ENCODE results near the gene PRKCE.

GRCh38 chr2:45683292-45683691, 31.8 kb downstream of the PRKCE start:
- TF ChIP-seq EP300 (IDR thresholded peaks at IDR 0.05) (no peak), POLR2A (IDR thresholded peaks at IDR 0.05) (no peak)
- TF ChIP-seq, protein P1, sequence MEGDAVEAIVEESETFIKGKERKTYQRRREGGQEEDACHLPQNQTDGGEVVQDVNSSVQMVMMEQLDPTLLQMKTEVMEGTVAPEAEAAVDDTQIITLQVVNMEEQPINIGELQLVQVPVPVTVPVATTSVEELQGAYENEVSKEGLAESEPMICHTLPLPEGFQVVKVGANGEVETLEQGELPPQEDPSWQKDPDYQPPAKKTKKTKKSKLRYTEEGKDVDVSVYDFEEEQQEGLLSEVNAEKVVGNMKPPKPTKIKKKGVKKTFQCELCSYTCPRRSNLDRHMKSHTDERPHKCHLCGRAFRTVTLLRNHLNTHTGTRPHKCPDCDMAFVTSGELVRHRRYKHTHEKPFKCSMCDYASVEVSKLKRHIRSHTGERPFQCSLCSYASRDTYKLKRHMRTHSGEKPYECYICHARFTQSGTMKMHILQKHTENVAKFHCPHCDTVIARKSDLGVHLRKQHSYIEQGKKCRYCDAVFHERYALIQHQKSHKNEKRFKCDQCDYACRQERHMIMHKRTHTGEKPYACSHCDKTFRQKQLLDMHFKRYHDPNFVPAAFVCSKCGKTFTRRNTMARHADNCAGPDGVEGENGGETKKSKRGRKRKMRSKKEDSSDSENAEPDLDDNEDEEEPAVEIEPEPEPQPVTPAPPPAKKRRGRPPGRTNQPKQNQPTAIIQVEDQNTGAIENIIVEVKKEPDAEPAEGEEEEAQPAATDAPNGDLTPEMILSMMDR (IDR thresholded peaks at IDR 0.05) = no peak
